Measurements from ENCODE around the gene TEAD4.
A peak's percentile ranks its signal among the peaks of the same experiment; 100 is the strongest.

The TEAD4 gene

DNA sequence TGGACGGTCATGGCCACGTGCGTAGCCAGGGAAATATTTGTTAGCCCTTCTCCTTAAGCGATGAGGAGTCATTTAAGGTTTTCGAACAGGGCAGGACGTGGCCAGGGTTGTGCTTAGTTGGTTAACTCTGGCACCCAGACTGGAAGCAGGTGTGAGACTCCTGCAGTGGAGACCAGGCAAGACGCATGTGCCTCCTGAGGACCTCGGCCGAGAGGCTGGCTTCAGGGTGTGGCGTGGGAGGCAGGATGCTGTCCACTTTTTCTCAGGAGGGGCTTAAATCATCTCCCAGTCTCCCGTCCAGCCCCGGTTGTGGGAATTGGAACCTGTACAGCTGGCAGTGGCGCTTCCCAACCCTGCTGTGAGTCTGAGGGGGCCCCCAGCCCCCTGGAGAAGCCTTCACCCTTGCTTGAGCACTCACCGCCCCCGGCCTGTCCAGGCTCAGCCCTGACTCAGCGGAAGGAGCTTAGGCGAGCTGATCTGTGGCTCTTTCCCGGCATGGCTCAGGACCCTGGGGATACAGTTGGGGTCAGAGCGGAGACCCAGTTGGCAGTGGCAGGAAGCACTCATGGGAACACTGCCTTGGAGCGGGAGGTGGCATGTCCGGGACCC is 71.7 kb downstream of the TEAD4 start:
- Histone ChIP-seq H3K27me3 (ENCODE audit: insufficient read depth, low read depth, severe bottlenecking) (no peaks in the 10 kb centered on the region), H3K27ac (no peak overlapping the region; the same call in 1 of the 2 replicates), H3K4me3 (ENCODE audit: low read depth, low read length) (no peak overlapping the region), H3K36me3 (peaks cover 27% of the 10 kb centered on the region), H3K9me3 (ENCODE audit: severe bottlenecking) (no peaks in the 10 kb centered on the region)
- no peak for DNase-seq
- TF ChIP-seq, protein P1, sequence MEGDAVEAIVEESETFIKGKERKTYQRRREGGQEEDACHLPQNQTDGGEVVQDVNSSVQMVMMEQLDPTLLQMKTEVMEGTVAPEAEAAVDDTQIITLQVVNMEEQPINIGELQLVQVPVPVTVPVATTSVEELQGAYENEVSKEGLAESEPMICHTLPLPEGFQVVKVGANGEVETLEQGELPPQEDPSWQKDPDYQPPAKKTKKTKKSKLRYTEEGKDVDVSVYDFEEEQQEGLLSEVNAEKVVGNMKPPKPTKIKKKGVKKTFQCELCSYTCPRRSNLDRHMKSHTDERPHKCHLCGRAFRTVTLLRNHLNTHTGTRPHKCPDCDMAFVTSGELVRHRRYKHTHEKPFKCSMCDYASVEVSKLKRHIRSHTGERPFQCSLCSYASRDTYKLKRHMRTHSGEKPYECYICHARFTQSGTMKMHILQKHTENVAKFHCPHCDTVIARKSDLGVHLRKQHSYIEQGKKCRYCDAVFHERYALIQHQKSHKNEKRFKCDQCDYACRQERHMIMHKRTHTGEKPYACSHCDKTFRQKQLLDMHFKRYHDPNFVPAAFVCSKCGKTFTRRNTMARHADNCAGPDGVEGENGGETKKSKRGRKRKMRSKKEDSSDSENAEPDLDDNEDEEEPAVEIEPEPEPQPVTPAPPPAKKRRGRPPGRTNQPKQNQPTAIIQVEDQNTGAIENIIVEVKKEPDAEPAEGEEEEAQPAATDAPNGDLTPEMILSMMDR (IDR thresholded peaks at IDR 0.05; ENCODE audit: low read depth, low read length) = no peak

- H3K27ac ChIP-seq = no peak overlapping the region
Observed at GRCh38 chr12:3032161-3032560, 73.0 kb downstream of the TEAD4 start.

GRCh38 chr12:3032770-3033538 is 73.8 kb downstream of the TEAD4 start:
- TF ChIP-seq, protein P1 (IDR thresholded peaks at IDR 0.05; ENCODE audit: low read depth, low read length) = no peak
- no peak overlapping the region for H3K4me3 ChIP-seq (ENCODE audit: low read depth, low read length)
- H3K27me3 ChIP-seq (ENCODE audit: insufficient read depth, low read depth, severe bottlenecking) = no peaks in the 10 kb centered on the region
- DNase-seq = no peak
- no peaks in the 10 kb centered on the region for H3K9me3 ChIP-seq (ENCODE audit: severe bottlenecking)
- H3K27ac ChIP-seq = no peak overlapping the region; the same call in 1 of the 2 replicates
- H3K36me3 ChIP-seq = peaks cover 19% of the 10 kb centered on the region

More at GRCh38 chr12:3032161-3032560, 73.0 kb downstream of the TEAD4 start:
- TF ChIP-seq, protein P1 (IDR thresholded peaks at IDR 0.05; ENCODE audit: low read depth, low read length) = no peak
- no peaks in the 10 kb centered on the region for H3K9me3 ChIP-seq (ENCODE audit: severe bottlenecking)
- DNase-seq = no peak
- no peak overlapping the region for H3K4me3 ChIP-seq (ENCODE audit: low read depth, low read length)
- peaks cover 16% of the 10 kb centered on the region for H3K36me3 ChIP-seq
- H3K27me3 ChIP-seq (ENCODE audit: insufficient read depth, low read depth, severe bottlenecking) = no peaks in the 10 kb centered on the region

DNA sequence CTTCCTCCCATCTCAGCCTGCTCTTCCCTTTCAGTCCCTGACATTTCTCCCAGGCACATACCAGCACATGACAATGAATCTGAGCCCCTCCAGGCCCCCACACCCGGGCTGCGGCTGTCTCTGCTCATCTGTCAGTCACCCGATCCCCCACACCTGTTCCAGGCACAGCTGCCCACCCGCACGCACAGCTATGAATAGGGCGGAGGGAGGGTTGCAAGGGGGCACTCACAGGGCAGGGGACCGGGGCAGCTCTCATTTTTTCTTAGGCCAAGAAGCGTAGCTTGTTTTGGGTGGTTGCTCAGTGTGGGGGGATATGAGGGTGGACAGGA is 74.3 kb downstream of the TEAD4 start:
- H3K9me3 ChIP-seq (ENCODE audit: severe bottlenecking) = no peaks in the 10 kb centered on the region
- no peak overlapping the region for H3K4me3 ChIP-seq (ENCODE audit: low read depth, low read length)
- DNase-seq = no peak
- H3K27me3 ChIP-seq (ENCODE audit: insufficient read depth, low read depth, severe bottlenecking) = no peaks in the 10 kb centered on the region
- no peak overlapping the region for H3K27ac ChIP-seq
- H3K36me3 ChIP-seq = peaks cover 20% of the 10 kb centered on the region
- TF ChIP-seq, protein P1 (IDR thresholded peaks at IDR 0.05; ENCODE audit: low read depth, low read length) = no peak

DNA sequence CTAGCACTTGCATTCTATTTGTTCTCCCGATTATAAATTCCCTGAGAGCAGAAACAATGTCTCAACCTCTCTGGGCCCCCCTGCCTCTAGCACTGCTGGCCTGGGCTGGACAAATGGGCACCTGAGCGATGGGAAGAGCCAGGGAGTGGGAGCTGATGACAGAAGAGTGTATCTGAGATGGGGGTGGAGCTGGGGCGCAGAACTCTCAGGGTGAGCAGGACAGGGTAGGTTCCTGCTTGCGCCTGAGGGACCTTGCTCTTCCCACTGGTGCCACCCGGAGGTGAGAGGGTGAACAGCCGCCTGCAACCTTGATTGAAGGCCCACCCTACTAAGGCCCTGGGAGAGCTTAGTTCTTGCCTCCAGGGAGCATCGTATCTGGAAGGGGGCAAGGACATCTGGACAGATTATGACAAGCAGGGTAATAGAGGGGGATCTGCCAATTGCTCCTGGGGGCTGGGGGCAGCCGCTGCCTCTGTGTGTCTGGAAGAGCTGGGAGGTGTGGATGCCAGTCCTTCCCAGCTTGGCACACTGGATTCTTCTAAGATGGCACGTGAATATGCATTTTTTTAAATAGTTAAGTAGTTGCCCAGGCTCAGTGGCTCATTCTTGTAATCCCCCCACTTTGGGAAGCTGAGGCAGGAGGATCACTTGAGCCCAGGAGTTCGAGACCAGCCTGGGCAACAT is 75.0 kb downstream of the TEAD4 start:
- no peaks in the 10 kb centered on the region for H3K27me3 ChIP-seq (ENCODE audit: insufficient read depth, low read depth, severe bottlenecking)
- peaks cover 21% of the 10 kb centered on the region for H3K36me3 ChIP-seq
- H3K27ac ChIP-seq = no peak overlapping the region
- TF ChIP-seq, protein P1 (IDR thresholded peaks at IDR 0.05; ENCODE audit: low read depth, low read length) = peak; percentile 96
- H3K4me3 ChIP-seq (ENCODE audit: low read depth, low read length) = no peak overlapping the region
- no peaks in the 10 kb centered on the region for H3K9me3 ChIP-seq (ENCODE audit: severe bottlenecking)
- DNase-seq = peak; percentile 91

All from WERI-Rb-1 (cell line).